Testis (tissue), 3 donors: ENCODE measurements around the gene CCBE1. TPM values are rescaled to one million over a fixed set of nuclear protein-coding genes. Genes with fewer than 3 reads are reported as not detected.

ENCODE experiments used
- DNase-seq: peaks from one replicate; pipeline ENCODE4 v3.0.0-alpha.2; 2019
- H3K27ac ChIP-seq, 2 donors: fragments of 200-600 bp; sonication (generic); one replicate each; pipeline ENCODE4 v1.5.1; 2019
- H3K27me3 ChIP-seq: fragments of 200-600 bp; sonication (generic); one replicate; pipeline ENCODE4 v1.5.1; 2019
- H3K36me3 ChIP-seq: fragments of 200-600 bp; sonication (generic); one replicate; pipeline ENCODE4 v1.5.1; 2017; ENCODE audit warnings: low read depth; ENCODE audit errors: missing control alignments
- H3K4me1 ChIP-seq: fragments of 200-600 bp; sonication (generic); one replicate; pipeline ENCODE4 v1.5.1; 2019
- H3K4me3 ChIP-seq, 2 donors: fragments of 200-600 bp; sonication (generic); one replicate each; pipeline ENCODE4 v1.5.1; 2017 to 2019
- H3K9me3 ChIP-seq: fragments of 200-600 bp; sonication (generic); one replicate; pipeline ENCODE4 v1.5.1; 2017
- CTCF ChIP-seq, 3 experiments: fragments of 450-650 bp in 2 of 3; fragments of 200-600 bp in 1 of 3; sonication (generic) in 1 of 3; IDR thresholded peaks; one replicate each; pipeline ENCODE4 v1.5.1; 2016 to 2019; ENCODE audit warnings: antibody characterized with exemption in 3 of 3, mild to moderate bottlenecking in 2 of 3, moderate library complexity in 1 of 3
- POLR2A ChIP-seq: fragments of 450-650 bp; IDR thresholded peaks from one replicate; pipeline ENCODE4 v1.6.1; 2017; ENCODE audit warnings: antibody characterized with exemption, mild to moderate bottlenecking, moderate library complexity
- WGBS, 2 donors: methylation state at CpG; one replicate each; pipeline ENCODE4 v1.1.5; 2018; 5-methylcytosine and 5-hydroxymethylcytosine counted together
- intact Hi-C: fragments of 100-400 bp; cut with DNase I; formaldehyde crosslinking; loops from one replicate; pipeline ENCODE4 v1.15.1; 2023; ENCODE audit warnings: low total_unique reads
- polyA plus RNA-seq: library from polyadenylated mRNA; stranded (reverse); fragments of 350-450 nt; fragmentation: Illumina TruSeq; extraction: RNeasy Lipid Tissue Mini Kit (QIAGEN cat#74804); gene quantifications from one replicate; pipeline ENCODE4 v1.2.3, GENCODE V29; 2014; ENCODE audit warnings: low read depth, low replicate concordance; ENCODE audit not compliant: insufficient read depth
- total RNA-seq, 2 donors: library from RNA; depleted of rRNA; stranded (reverse); fragments of >200 nt; gene quantifications; one replicate each; pipeline ENCODE4 v1.2.3, GENCODE V29; 2016

CCBE1 gene
- total and polyA plus RNA-seq, 3 donors from 2014 or later = 1.8 to 2.6 (median 1.9) TPM

DNA sequence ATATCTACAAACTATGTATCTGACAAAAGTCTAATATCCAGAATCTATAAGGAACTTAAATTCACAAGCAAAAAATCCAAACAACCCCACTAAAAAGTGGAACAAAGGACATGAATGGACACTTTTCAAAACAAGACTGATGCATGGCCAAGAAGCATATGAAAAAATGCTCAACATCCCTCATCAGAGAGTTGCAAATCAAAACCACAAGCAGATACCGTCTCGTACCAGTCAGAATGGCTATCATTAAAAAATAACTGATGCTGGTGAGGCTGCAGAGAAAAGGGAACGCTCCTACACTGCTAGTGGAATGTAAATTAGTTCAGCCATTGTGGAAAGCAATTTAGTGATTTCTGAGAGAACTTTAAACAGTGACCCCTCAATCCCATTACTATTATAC lies 56.5 kb downstream of the CCBE1 start:
- Histone ChIP-seq H3K27me3 (no peaks in the 10 kb centered on the region), H3K4me1 (no peaks in the 10 kb centered on the region), H3K27ac (no peak overlapping the region), H3K9me3 (no peaks in the 10 kb centered on the region), H3K4me3 (no peak overlapping the region), H3K36me3 (no peaks in the 10 kb centered on the region)
- no peak for TF ChIP-seq CTCF (IDR thresholded peaks at IDR 0.05)
- no peak for TF ChIP-seq POLR2A
- DNase-seq = no peak
- intact Hi-C loops = no loop called here
- WGBS, 2 donors = 69 to 78% methylated on average over 3 of the region's 3 CpGs

- intact Hi-C loops = no loop called here
These were observed 57.4 kb downstream of the CCBE1 start for GRCh38 chr18:59639821-59640220.

GRCh38 chr18:59639136-59639535 lies 58.1 kb downstream of the CCBE1 start:
- no peaks in the 10 kb centered on the region for H3K4me1 ChIP-seq
- 81 to 93% methylated on average over 2 of the region's 2 CpGs for WGBS, 2 donors
- intact Hi-C loops = no loop called here
- H3K4me3 ChIP-seq = no peak overlapping the region
- no peaks in the 10 kb centered on the region for H3K36me3 ChIP-seq
- no peaks in the 10 kb centered on the region for H3K9me3 ChIP-seq
- DNase-seq = no peak
- H3K27me3 ChIP-seq = no peaks in the 10 kb centered on the region
- TF ChIP-seq POLR2A (no peak), CTCF (IDR thresholded peaks at IDR 0.05) (no peak)
- no peak overlapping the region for H3K27ac ChIP-seq

More at GRCh38 chr18:59639821-59640220, 57.4 kb downstream of the CCBE1 start:
- TF ChIP-seq CTCF (IDR thresholded peaks at IDR 0.05) = no peak
- TF ChIP-seq POLR2A = no peak
- H3K27me3 ChIP-seq = no peaks in the 10 kb centered on the region
- no peak overlapping the region for H3K4me3 ChIP-seq
- no peaks in the 10 kb centered on the region for H3K36me3 ChIP-seq
- WGBS, 2 donors = 57 to 79% methylated on average over 5 of the region's 5 CpGs
- H3K27ac ChIP-seq = no peak overlapping the region
- no peaks in the 10 kb centered on the region for H3K4me1 ChIP-seq
- H3K9me3 ChIP-seq = no peaks in the 10 kb centered on the region
- DNase-seq = no peak

- DNase-seq = no peak
- Histone ChIP-seq H3K36me3 (no peaks in the 10 kb centered on the region), H3K27me3 (no peaks in the 10 kb centered on the region), H3K9me3 (no peaks in the 10 kb centered on the region), H3K4me1 (no peaks in the 10 kb centered on the region), H3K4me3 (no peak overlapping the region), H3K27ac (no peak overlapping the region)
- TF ChIP-seq POLR2A (no peak), CTCF (IDR thresholded peaks at IDR 0.05) (no peak)
- WGBS, 2 donors = 94% methylated on average over 4 of the region's 4 CpGs
- intact Hi-C loops = no loop called here
These were observed 63.2 kb downstream of the CCBE1 start for GRCh38 chr18:59633961-59634485.

- no peaks in the 10 kb centered on the region for H3K4me1 ChIP-seq
- intact Hi-C loops = no loop called here
These were observed 63.9 kb downstream of the CCBE1 start for GRCh38 chr18:59633317-59633716.

More at GRCh38 chr18:59633317-59633716, 63.9 kb downstream of the CCBE1 start:
- H3K9me3 ChIP-seq = no peaks in the 10 kb centered on the region
- H3K27me3 ChIP-seq = no peaks in the 10 kb centered on the region
- no peak overlapping the region for H3K4me3 ChIP-seq
- TF ChIP-seq CTCF (IDR thresholded peaks at IDR 0.05) = no peak
- no peak for TF ChIP-seq POLR2A
- no peak for DNase-seq
- WGBS, 2 donors = 77 to 90% methylated on average over 7 of the region's 7 CpGs
- no peaks in the 10 kb centered on the region for H3K36me3 ChIP-seq
- no peak overlapping the region for H3K27ac ChIP-seq
